GM10266 (cell line): ENCODE results near the gene ARIH1.

Experiments
- DNase-seq: peaks from one replicate; pipeline ENCODE4 v3.0.0; 2012; ENCODE audit errors: extremely low spot score
- CTCF ChIP-seq: IDR thresholded peaks from 2 replicates; pipeline ENCODE4 v1.5.1; 2012; ENCODE audit warnings: mild to moderate bottlenecking, low read depth; ENCODE audit not compliant: control insufficient read depth, insufficient read depth; ENCODE audit errors: missing control alignments

ARIH1 gene

GRCh38 chr15:72487070-72487797 lies 13.1 kb downstream of the ARIH1 start:
- TF ChIP-seq CTCF: no peak
- DNase-seq: no peak

- no peak for DNase-seq
- no peak for TF ChIP-seq CTCF
These were observed 14.4 kb downstream of the ARIH1 start for GRCh38 chr15:72488558-72488957.

- no peak for TF ChIP-seq CTCF
- DNase-seq: no peak
These were observed 15.9 kb downstream of the ARIH1 start for GRCh38 chr15:72489943-72490554.

GRCh38 chr15:72491768-72492167 lies 17.6 kb downstream of the ARIH1 start:
- DNase-seq: no peak
- TF ChIP-seq CTCF: no peak

- no peak for TF ChIP-seq CTCF
These were observed 18.6 kb downstream of the ARIH1 start for GRCh38 chr15:72492733-72493132.

GRCh38 chr15:72493220-72493619 lies 19.1 kb downstream of the ARIH1 start:
- DNase-seq: no peak
- no peak for TF ChIP-seq CTCF

More at GRCh38 chr15:72492733-72493132, 18.6 kb downstream of the ARIH1 start:
- DNase-seq: no peak

GRCh38 chr15:72495007-72495406 lies 20.9 kb downstream of the ARIH1 start:
- DNase-seq: no peak
- TF ChIP-seq CTCF: no peak
